Type B pancreatic cell (in vitro differentiated cells): ENCODE results near the gene TMEM255B. TPM values are rescaled to one million over a fixed set of nuclear protein-coding genes. Genes with fewer than 3 reads are reported as not detected.
A peak's percentile ranks its signal among the peaks of the same experiment; 100 is the strongest.

Experiments used
- DNase-seq: peaks from one replicate; pipeline ENCODE4 v3.0.0; 2021; ENCODE audit warnings: mixed read lengths; ENCODE audit not compliant: unreplicated experiment; ENCODE audit errors: extremely low spot score
- H3K27ac Mint-ChIP-seq: 2 replicates; pipeline ENCODE4 v1.8.0; 2021; ENCODE audit warnings: mild to moderate bottlenecking, mixed read lengths
- H3K27me3 Mint-ChIP-seq: 2 replicates; pipeline ENCODE4 v1.8.0; 2021; ENCODE audit warnings: mixed read lengths
- H3K36me3 Mint-ChIP-seq: 2 replicates; pipeline ENCODE4 v1.8.0; 2021; ENCODE audit warnings: mixed read lengths
- H3K4me1 Mint-ChIP-seq: one replicate; pipeline ENCODE4 v1.8.0; 2021; ENCODE audit warnings: mixed read lengths; ENCODE audit not compliant: unreplicated experiment
- H3K4me3 Mint-ChIP-seq: 2 replicates; pipeline ENCODE4 v1.8.0; 2021; ENCODE audit warnings: mild to moderate bottlenecking, mixed read lengths
- H3K9me3 Mint-ChIP-seq: 2 replicates; pipeline ENCODE4 v1.8.0; 2021; ENCODE audit warnings: mixed read lengths
- total RNA-seq: library from RNA; stranded (reverse); gene quantifications from 2 replicates; pipeline ENCODE4 v1.2.1, GENCODE V29; 2021; ENCODE audit warnings: low replicate concordance
- TF ChIP-seq, protein P1 (sequence below): fragments of 200-600 bp; sonication (generic); conservative IDR thresholded peaks from 2 replicates; pipeline ENCODE4 v1.5.0; 2021; ENCODE audit warnings: antibody characterized with exemption, mild to moderate bottlenecking

The TMEM255B gene
- total RNA-seq, 1 donor from 2014 or later, result 0.92 TPM

DNA sequence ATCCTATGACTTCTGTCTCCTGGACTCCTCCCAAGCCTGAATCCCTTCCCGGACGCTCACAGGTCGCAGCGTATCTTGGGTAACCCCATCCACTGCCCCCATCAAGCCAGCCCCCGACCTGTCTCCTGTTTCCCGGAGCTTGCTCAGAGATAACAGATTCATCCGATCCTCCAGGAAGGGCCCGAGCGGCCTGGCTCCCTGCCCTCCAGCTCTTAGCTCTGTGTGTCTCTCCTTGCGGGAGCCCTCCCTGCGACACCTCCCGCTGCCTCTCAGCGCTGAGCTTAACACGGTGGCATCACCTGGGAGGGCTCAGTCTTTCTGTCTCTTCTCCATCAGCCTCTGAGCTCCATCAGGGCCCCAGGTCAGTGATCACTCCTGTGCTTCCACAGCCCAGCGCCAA is 4.3 kb upstream of the TMEM255B start:
- Mint-ChIP-seq H3K36me3 (peaks cover 4% of the 10 kb centered on the region), H3K9me3 (no peaks in the 10 kb centered on the region), H3K27me3 (peaks cover 19% of the 10 kb centered on the region), H3K4me3 (no peak overlapping the region), H3K4me1 (peaks cover 4% of the 10 kb centered on the region), H3K27ac (no peak overlapping the region)
- TF ChIP-seq, protein P1, sequence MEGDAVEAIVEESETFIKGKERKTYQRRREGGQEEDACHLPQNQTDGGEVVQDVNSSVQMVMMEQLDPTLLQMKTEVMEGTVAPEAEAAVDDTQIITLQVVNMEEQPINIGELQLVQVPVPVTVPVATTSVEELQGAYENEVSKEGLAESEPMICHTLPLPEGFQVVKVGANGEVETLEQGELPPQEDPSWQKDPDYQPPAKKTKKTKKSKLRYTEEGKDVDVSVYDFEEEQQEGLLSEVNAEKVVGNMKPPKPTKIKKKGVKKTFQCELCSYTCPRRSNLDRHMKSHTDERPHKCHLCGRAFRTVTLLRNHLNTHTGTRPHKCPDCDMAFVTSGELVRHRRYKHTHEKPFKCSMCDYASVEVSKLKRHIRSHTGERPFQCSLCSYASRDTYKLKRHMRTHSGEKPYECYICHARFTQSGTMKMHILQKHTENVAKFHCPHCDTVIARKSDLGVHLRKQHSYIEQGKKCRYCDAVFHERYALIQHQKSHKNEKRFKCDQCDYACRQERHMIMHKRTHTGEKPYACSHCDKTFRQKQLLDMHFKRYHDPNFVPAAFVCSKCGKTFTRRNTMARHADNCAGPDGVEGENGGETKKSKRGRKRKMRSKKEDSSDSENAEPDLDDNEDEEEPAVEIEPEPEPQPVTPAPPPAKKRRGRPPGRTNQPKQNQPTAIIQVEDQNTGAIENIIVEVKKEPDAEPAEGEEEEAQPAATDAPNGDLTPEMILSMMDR, result no peak
- no peak for DNase-seq

DNA sequence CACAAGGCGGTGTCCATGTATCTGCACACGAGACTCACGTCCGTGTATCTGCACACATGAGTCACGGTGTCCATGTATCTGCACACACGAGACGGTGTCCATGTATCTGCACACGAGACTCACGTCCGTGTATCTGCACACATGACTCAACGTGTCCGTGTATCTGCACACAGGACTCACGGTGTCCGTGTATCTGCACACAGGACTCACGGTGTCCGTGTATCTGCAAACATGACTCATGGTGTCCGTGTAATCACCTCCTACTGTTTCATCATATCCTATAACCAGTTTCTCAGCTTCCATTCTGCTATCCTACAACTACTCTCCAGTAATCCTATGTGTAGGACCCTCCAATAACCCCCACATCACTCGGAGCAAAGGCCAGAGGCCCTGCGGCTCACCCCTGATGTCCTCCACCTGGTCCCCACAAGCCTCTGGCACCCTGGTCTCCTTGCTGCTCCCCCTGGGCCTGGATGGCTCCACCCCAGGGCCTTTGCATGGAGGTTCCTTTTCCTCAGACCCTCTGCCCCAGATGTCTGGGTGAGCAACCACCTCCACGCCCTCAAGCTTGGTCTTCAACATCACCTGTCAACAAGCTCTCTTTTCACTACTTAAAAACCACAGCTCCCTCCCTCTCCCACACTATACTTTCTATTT is 2.5 kb upstream of the TMEM255B start:
- Mint-ChIP-seq H3K27me3 (peaks cover 38% of the 10 kb centered on the region), H3K27ac (no peak overlapping the region), H3K4me1 (peaks cover 6% of the 10 kb centered on the region), H3K36me3 (peaks cover 4% of the 10 kb centered on the region), H3K9me3 (no peaks in the 10 kb centered on the region), H3K4me3 (no peak overlapping the region)
- TF ChIP-seq, protein P1, result no peak
- no peak for DNase-seq

DNA sequence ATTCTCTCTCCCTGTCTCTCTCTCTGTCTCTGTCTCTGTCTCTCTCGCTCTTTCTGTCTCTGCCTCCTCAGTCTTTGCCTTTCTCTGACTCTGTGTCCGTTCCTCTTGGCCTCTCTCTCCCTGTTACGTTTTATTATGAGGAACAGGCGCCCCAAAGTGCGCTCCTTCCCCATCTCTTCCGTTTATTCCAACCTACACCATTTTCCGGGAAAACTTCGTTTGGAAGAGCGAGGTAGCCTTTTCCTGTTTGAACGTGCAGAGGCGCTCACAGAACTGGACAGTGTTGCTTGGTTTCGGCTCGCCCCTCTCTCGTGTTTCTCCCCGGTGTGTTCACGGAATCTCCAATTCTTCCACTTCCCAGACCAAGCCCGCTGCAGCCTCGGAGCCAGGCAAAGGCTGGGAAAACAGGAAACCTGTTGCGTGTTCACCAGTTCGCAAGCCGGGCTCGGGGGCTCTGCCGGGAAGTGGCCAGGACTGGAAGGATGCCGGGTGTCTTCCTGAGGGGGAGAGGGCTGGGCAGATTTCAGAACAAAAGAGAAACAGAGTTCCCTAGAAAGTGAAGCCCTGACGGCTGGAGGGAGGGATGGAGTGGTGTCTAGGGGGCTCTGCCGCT is 605 bp downstream of the TMEM255B start:
- Mint-ChIP-seq H3K4me1 (peaks cover 6% of the 10 kb centered on the region), H3K9me3 (no peaks in the 10 kb centered on the region), H3K4me3 (peak overlapping the region; percentile 92), H3K27ac (no peak overlapping the region), H3K27me3 (peaks cover 56% of the 10 kb centered on the region), H3K36me3 (peaks cover 4% of the 10 kb centered on the region)
- TF ChIP-seq, protein P1, result no peak
- DNase-seq, result no peak

DNA sequence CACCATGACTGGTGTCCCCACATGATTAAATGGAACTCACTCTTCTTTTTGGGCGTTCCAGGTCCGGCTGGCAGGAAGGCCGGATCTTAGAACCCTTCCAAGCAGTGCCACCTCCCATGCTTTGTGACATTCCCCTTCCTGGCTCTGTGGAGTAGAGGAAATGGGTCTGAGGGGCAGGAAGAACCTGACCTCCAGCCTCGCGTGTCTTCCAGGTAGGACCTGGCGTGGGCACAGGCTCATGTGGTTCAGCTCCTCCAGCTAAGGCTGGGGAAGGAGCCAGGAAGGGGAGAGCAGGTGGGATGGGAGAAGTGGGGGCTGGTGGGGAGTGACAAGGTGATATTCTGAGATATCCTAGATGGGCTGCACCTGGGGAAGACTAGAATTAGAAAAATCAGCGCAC is 2.1 kb downstream of the TMEM255B start:
- Mint-ChIP-seq H3K4me3 (peak overlapping the region; percentile 36), H3K36me3 (peaks cover 4% of the 10 kb centered on the region), H3K27ac (no peak overlapping the region), H3K27me3 (peaks cover 61% of the 10 kb centered on the region), H3K9me3 (no peaks in the 10 kb centered on the region), H3K4me1 (peaks cover 6% of the 10 kb centered on the region)
- DNase-seq, result no peak
- TF ChIP-seq, protein P1, result no peak

DNA sequence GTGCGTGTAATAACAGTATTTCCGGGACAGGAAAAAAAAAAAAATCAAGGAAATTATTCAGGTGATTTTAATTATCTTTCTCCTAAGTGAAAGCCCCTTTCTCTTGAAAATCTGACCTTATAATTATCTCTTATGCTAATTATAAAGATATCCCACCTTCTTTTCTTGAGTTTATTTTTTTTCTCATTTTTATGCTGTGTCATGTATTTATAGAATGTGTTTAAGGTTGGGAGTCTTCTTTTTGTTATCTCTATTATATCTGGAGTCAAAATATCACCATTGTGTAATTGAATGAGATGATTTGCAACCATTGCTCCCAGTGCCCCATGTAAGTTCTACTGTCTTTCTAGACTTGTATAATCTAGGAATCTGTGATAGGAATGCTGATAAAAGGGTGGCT is 3.0 kb downstream of the TMEM255B start:
- peaks cover 58% of the 10 kb centered on the region for H3K27me3 Mint-ChIP-seq
- no peak overlapping the region for H3K4me3 Mint-ChIP-seq
- peaks cover 6% of the 10 kb centered on the region for H3K4me1 Mint-ChIP-seq
- TF ChIP-seq, protein P1, result no peak
- H3K36me3 Mint-ChIP-seq, result peaks cover 1% of the 10 kb centered on the region
- DNase-seq, result no peak
- no peaks in the 10 kb centered on the region for H3K9me3 Mint-ChIP-seq
- H3K27ac Mint-ChIP-seq, result no peak overlapping the region
